ENCODE data around the gene PABPN1L.

DNA sequence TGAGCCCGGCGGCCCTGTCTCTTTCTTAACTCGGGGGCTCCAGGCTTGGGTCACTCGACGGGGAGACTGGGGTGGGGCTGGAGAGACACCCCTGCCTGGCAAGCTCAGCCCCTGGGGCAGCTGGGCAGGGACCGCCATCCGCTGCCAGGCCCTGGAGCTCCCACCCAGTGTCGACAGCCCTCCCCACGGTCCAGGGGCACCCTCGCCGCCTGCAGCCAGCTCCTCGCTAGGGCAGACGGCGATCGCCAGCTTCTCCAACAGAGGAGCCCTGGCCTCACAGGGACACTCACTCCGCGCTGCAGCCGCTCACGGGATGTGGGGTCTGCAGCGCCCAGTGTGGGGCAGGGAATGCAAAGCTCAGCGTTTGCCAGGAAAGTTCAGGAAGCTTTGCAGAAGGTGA lies 38.7 kb downstream of the PABPN1L start:
- TF ChIP-seq, protein P1, sequence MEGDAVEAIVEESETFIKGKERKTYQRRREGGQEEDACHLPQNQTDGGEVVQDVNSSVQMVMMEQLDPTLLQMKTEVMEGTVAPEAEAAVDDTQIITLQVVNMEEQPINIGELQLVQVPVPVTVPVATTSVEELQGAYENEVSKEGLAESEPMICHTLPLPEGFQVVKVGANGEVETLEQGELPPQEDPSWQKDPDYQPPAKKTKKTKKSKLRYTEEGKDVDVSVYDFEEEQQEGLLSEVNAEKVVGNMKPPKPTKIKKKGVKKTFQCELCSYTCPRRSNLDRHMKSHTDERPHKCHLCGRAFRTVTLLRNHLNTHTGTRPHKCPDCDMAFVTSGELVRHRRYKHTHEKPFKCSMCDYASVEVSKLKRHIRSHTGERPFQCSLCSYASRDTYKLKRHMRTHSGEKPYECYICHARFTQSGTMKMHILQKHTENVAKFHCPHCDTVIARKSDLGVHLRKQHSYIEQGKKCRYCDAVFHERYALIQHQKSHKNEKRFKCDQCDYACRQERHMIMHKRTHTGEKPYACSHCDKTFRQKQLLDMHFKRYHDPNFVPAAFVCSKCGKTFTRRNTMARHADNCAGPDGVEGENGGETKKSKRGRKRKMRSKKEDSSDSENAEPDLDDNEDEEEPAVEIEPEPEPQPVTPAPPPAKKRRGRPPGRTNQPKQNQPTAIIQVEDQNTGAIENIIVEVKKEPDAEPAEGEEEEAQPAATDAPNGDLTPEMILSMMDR (IDR thresholded peaks at IDR 0.05), result no peak
- TF ChIP-seq EZH2 (IDR thresholded peaks at IDR 0.05), result no peak

Data from neural progenitor cell (in vitro differentiated cells).